Upper lobe of left lung (tissue), 6 donors: ENCODE data around the gene PTCD3. TPM values are rescaled to one million over a fixed set of nuclear protein-coding genes. Genes with fewer than 3 reads are reported as not detected.

ENCODE experiments used
- ATAC-seq, 2 donors: fragments of 200-7000 bp; cut with Tn5 transposase; one replicate each; pipeline ENCODE4 v1.9.1; 2022; ENCODE audit warnings: mild to moderate bottlenecking in 2 of 2, moderate library complexity in 2 of 2; ENCODE audit not compliant: low FRiP score in 2 of 2
- DNase-seq, 2 donors: peaks; one replicate each; pipeline ENCODE4 v3.0.0-alpha.2; 2019 to 2020
- H3K27ac ChIP-seq, 4 donors: fragments of 200-600 bp; sonication (generic); one replicate each; pipeline ENCODE4 v1.5.1; 2016 to 2019
- H3K27me3 ChIP-seq, 4 donors: fragments of 200-600 bp; sonication (generic); one replicate each; pipeline ENCODE4 v1.5.1; 2017 to 2019
- H3K36me3 ChIP-seq, 4 donors: fragments of 200-600 bp; sonication (generic); one replicate each; pipeline ENCODE4 v1.5.1; 2016 to 2019
- H3K4me1 ChIP-seq, 4 donors: fragments of 200-600 bp; sonication (generic); one replicate each; pipeline ENCODE4 v1.5.1; 2018 to 2019
- H3K4me3 ChIP-seq, 4 donors: fragments of 200-600 bp; sonication (generic); one replicate each; pipeline ENCODE4 v1.5.1; 2017 to 2019; ENCODE audit warnings: mild to moderate bottlenecking in 2 of 4, moderate library complexity in 1 of 4
- H3K9me3 ChIP-seq, 4 donors: fragments of 200-600 bp; sonication (generic); one replicate each; pipeline ENCODE4 v1.5.1; 2018 to 2019
- EP300 ChIP-seq, 4 donors: sonication (generic); formaldehyde crosslinking; IDR thresholded peaks; one replicate each; pipeline ENCODE4 v1.5.1; 2017; ENCODE audit warnings: antibody characterized with exemption in 4 of 4, control low read depth in 2 of 4
- POLR2A ChIP-seq, 4 donors: fragments of 450-650 bp; IDR thresholded peaks; one replicate each; pipeline ENCODE4 v1.5.1; 2016 to 2017; ENCODE audit warnings: antibody characterized with exemption in 4 of 4, mild to moderate bottlenecking in 2 of 4
- POLR2AphosphoS5 ChIP-seq, 2 donors: sonication (generic); formaldehyde crosslinking; IDR thresholded peaks; one replicate each; pipeline ENCODE4 v1.5.1; 2017; ENCODE audit warnings: antibody characterized with exemption in 2 of 2
- WGBS, 2 donors: methylation state at CpG; one replicate each; pipeline ENCODE4 v1.1.5; 2017 to 2018; 5-methylcytosine and 5-hydroxymethylcytosine counted together
- total RNA-seq, 6 donors: library from RNA; depleted of rRNA in 4 of 6; stranded (reverse); fragments of >200 nt in 4 of 6; gene quantifications; one replicate each; pipeline versions ENCODE4 v1.1.0 to v1.2.1, GENCODE V29; 2016 to 2021
- TF ChIP-seq, protein P1 (sequence below), 6 experiments: fragments of 450-650 bp in 4 of 6; fragments of 200-600 bp in 2 of 6; sonication (generic) in 2 of 6; IDR thresholded peaks; one replicate each; pipeline ENCODE4 v1.5.1; 2016 to 2019; ENCODE audit warnings: antibody characterized with exemption in 6 of 6
- donor health status: DM: no; HTN: no; CAD: no; lungs with moderate emphysema.
- donor health status: DM: no; HTN: yes; CAD: no; lungs with severe emphysema.

Gene PTCD3
- total RNA-seq, 6 donors from 2014 or later = 37.0 to 79.4 (median 64.3) TPM

GRCh38 chr2:86138736-86139625 lies 32.9 kb downstream of the PTCD3 start:
- TF ChIP-seq POLR2AphosphoS5 (IDR thresholded peaks at IDR 0.05) (no peak), EP300 (IDR thresholded peaks at IDR 0.05) (no peak), POLR2A (IDR thresholded peaks at IDR 0.05) (no peak)
- TF ChIP-seq, protein P1, sequence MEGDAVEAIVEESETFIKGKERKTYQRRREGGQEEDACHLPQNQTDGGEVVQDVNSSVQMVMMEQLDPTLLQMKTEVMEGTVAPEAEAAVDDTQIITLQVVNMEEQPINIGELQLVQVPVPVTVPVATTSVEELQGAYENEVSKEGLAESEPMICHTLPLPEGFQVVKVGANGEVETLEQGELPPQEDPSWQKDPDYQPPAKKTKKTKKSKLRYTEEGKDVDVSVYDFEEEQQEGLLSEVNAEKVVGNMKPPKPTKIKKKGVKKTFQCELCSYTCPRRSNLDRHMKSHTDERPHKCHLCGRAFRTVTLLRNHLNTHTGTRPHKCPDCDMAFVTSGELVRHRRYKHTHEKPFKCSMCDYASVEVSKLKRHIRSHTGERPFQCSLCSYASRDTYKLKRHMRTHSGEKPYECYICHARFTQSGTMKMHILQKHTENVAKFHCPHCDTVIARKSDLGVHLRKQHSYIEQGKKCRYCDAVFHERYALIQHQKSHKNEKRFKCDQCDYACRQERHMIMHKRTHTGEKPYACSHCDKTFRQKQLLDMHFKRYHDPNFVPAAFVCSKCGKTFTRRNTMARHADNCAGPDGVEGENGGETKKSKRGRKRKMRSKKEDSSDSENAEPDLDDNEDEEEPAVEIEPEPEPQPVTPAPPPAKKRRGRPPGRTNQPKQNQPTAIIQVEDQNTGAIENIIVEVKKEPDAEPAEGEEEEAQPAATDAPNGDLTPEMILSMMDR (IDR thresholded peaks at IDR 0.05) = no peak
- ATAC-seq (no peak), DNase-seq (no peak)
- Histone ChIP-seq H3K27me3 (no peaks in the 10 kb centered on the region), H3K4me1 (no peaks in the 10 kb centered on the region), H3K4me3 (no peak overlapping the region), H3K9me3 (no peaks in the 10 kb centered on the region), H3K27ac (no peak overlapping the region), H3K36me3 (peaks cover 39 to 99% (median 81%) of the 10 kb centered on the region in 4 donors)
- WGBS, 2 donors = 96 to 97% methylated on average over 7 of the region's 7 CpGs

DNA sequence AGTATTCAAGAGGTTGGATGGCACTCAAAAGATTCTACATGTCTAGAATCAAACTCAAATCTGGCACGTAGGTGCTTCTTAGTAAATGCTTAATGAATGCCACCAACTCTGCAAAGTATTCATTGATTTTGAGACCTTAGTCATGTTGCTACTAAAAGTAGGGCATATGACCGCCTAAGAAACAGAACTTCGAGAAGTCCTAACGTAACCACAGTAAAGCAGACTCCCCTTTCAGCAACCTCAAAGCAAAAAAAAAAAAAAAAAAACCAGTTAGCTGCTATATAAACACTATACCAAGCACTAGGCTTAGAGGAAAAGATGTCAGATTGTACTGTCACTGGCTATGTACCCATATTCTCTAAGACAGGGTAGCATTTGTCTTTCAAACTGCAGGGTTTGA lies 33.9 kb downstream of the PTCD3 start:
- no peak overlapping the region for H3K27ac ChIP-seq
- no peaks in the 10 kb centered on the region for H3K4me1 ChIP-seq
- H3K9me3 ChIP-seq = no peaks in the 10 kb centered on the region
- peaks cover 29 to 99% (median 79%) of the 10 kb centered on the region in 4 donors for H3K36me3 ChIP-seq
- ATAC-seq (no peak), DNase-seq (no peak)
- WGBS, 2 donors = 88 to 94% methylated on average over 4 of the region's 4 CpGs
- TF ChIP-seq, protein P1 (IDR thresholded peaks at IDR 0.05) = no peak
- no peak for TF ChIP-seq POLR2A (IDR thresholded peaks at IDR 0.05)
- TF ChIP-seq EP300 (IDR thresholded peaks at IDR 0.05) = no peak
- TF ChIP-seq POLR2AphosphoS5 (IDR thresholded peaks at IDR 0.05) = no peak
- H3K27me3 ChIP-seq = no peaks in the 10 kb centered on the region
- no peak overlapping the region for H3K4me3 ChIP-seq

- H3K4me3 ChIP-seq = no peak overlapping the region
- peaks cover 25 to 99% (median 78%) of the 10 kb centered on the region in 4 donors for H3K36me3 ChIP-seq
- no peaks in the 10 kb centered on the region for H3K9me3 ChIP-seq
- DNase-seq = no peak
- no peaks in the 10 kb centered on the region for H3K4me1 ChIP-seq
- no peak for ATAC-seq
- TF ChIP-seq POLR2AphosphoS5 (IDR thresholded peaks at IDR 0.05) (no peak), POLR2A (IDR thresholded peaks at IDR 0.05) (no peak), EP300 (IDR thresholded peaks at IDR 0.05) (no peak)
- TF ChIP-seq, protein P1 (IDR thresholded peaks at IDR 0.05) = no peak
- WGBS, 2 donors = 75 to 84% methylated on average over 4 of the region's 4 CpGs
- H3K27ac ChIP-seq = no peak overlapping the region
- no peaks in the 10 kb centered on the region for H3K27me3 ChIP-seq
These were observed 34.9 kb downstream of the PTCD3 start for GRCh38 chr2:86140969-86141392.

- Histone ChIP-seq H3K36me3 (peaks cover 27 to 99% (median 76%) of the 10 kb centered on the region in 4 donors), H3K27ac (no peak overlapping the region), H3K27me3 (no peaks in the 10 kb centered on the region), H3K4me1 (no peaks in the 10 kb centered on the region), H3K9me3 (no peaks in the 10 kb centered on the region), H3K4me3 (no peak overlapping the region)
- DNase-seq (no peak), ATAC-seq (no peak)
- TF ChIP-seq EP300 (IDR thresholded peaks at IDR 0.05) = no peak
- no peak for TF ChIP-seq POLR2AphosphoS5 (IDR thresholded peaks at IDR 0.05)
- TF ChIP-seq POLR2A (IDR thresholded peaks at IDR 0.05) = no peak
- TF ChIP-seq, protein P1 (IDR thresholded peaks at IDR 0.05) = no peak
- WGBS, 2 donors = 48 to 61% methylated on average over 3 of the region's 3 CpGs
These were observed 36.6 kb downstream of the PTCD3 start for GRCh38 chr2:86142436-86143257.
